Measurements from ENCODE around the gene RAP1B.

RAP1B gene

GRCh38 chr12:68617160-68617926 lies 6.6 kb downstream of the RAP1B start:
- no peak for TF ChIP-seq CEBPB (IDR thresholded peaks at IDR 0.05)
- no peak for TF ChIP-seq EP300 (IDR thresholded peaks at IDR 0.05; ENCODE audit: borderline replicate concordance)
- TF ChIP-seq EGR1 (IDR thresholded peaks at IDR 0.05), result no peak
- no peak for TF ChIP-seq MAX (IDR thresholded peaks at IDR 0.05)
- no peak for TF ChIP-seq TAF1 (IDR thresholded peaks at IDR 0.05; ENCODE audit: low read depth)
- TF ChIP-seq REST (IDR thresholded peaks at IDR 0.05; ENCODE audit: low read depth), result no peak
- TF ChIP-seq YY1 (IDR thresholded peaks at IDR 0.05; ENCODE audit: low read depth), result no peak
- no peak for TF ChIP-seq FOXM1 (IDR thresholded peaks at IDR 0.05; ENCODE audit: borderline replicate concordance, low read depth)
- TF ChIP-seq NFIC (IDR thresholded peaks at IDR 0.05), result no peak
- TF ChIP-seq RAD21 (IDR thresholded peaks at IDR 0.05; ENCODE audit: low read depth), result no peak
- TF ChIP-seq TEAD4 (IDR thresholded peaks at IDR 0.05), result no peak
- no peak for TF ChIP-seq USF1 (IDR thresholded peaks at IDR 0.05)

GRCh38 chr12:68619541-68619940 lies 8.8 kb downstream of the RAP1B start:
- no peak for TF ChIP-seq CEBPB (IDR thresholded peaks at IDR 0.05)

- no peak for TF ChIP-seq REST (IDR thresholded peaks at IDR 0.05; ENCODE audit: low read depth)
- TF ChIP-seq FOXM1 (IDR thresholded peaks at IDR 0.05; ENCODE audit: borderline replicate concordance, low read depth), result no peak
- no peak for TF ChIP-seq RAD21 (IDR thresholded peaks at IDR 0.05; ENCODE audit: low read depth)
Observed at GRCh38 chr12:68620519-68621471, 10.1 kb downstream of the RAP1B start.

GRCh38 chr12:68621472-68622081 lies 10.9 kb downstream of the RAP1B start:
- TF ChIP-seq MAX (IDR thresholded peaks at IDR 0.05) (no peak), CREB1 (IDR thresholded peaks at IDR 0.05; ENCODE audit: low read depth) (no peak), EP300 (IDR thresholded peaks at IDR 0.05; ENCODE audit: borderline replicate concordance) (no peak), USF1 (IDR thresholded peaks at IDR 0.05) (no peak), REST (IDR thresholded peaks at IDR 0.05; ENCODE audit: low read depth) (no peak), TCF12 (IDR thresholded peaks at IDR 0.05; ENCODE audit: low read depth) (no peak), FOXM1 (IDR thresholded peaks at IDR 0.05; ENCODE audit: borderline replicate concordance, low read depth) (no peak), EGR1 (IDR thresholded peaks at IDR 0.05) (no peak), NFIC (IDR thresholded peaks at IDR 0.05) (no peak), CEBPB (IDR thresholded peaks at IDR 0.05) (no peak), TEAD4 (IDR thresholded peaks at IDR 0.05) (no peak), RAD21 (IDR thresholded peaks at IDR 0.05; ENCODE audit: low read depth) (no peak), ZBTB7A (IDR thresholded peaks at IDR 0.05; ENCODE audit: low read depth) (no peak), TAF1 (IDR thresholded peaks at IDR 0.05; ENCODE audit: low read depth) (no peak), YY1 (IDR thresholded peaks at IDR 0.05; ENCODE audit: low read depth) (no peak)

Data from Ishikawa (cell line).